Ovary (tissue), 9 donors: ENCODE results near the gene ADGRB3. TPM values are rescaled to one million over a fixed set of nuclear protein-coding genes. Genes with fewer than 3 reads are reported as not detected.

ENCODE experiments used
- DNase-seq, 5 donors: peaks; one replicate each; pipeline ENCODE4 v3.0.0-alpha.2; 2019 to 2020
- H3K27ac ChIP-seq, 2 donors: fragments of 200-600 bp; one replicate each; pipeline versions ENCODE4 v1.5.1 to v1.8.0; 2019 to 2022
- H3K27me3 ChIP-seq: fragments of 200-600 bp; one replicate; pipeline ENCODE4 v1.8.0; 2022
- H3K36me3 ChIP-seq: fragments of 200-600 bp; sonication (generic); one replicate; pipeline ENCODE4 v1.5.1; 2019
- H3K4me1 ChIP-seq: one replicate; pipeline ENCODE4 v1.8.1; 2013; ENCODE audit warnings: mild to moderate bottlenecking, moderate library complexity; ENCODE audit not compliant: insufficient read depth
- H3K4me3 ChIP-seq: fragments of 200-600 bp; sonication (generic); one replicate; pipeline ENCODE4 v1.5.1; 2017
- H3K9me3 ChIP-seq, 2 donors: fragments of 200-600 bp in 1 of 2; sonication (generic) in 1 of 2; one replicate each; pipeline versions ENCODE4 v1.5.1 to v1.8.1; 2013 to 2019; ENCODE audit warnings: mild to moderate bottlenecking in 1 of 2, moderate library complexity in 1 of 2
- CTCF ChIP-seq, 3 donors: fragments of 450-650 bp in 2 of 3; fragments of 200-600 bp in 1 of 3; IDR thresholded peaks; one replicate each; pipeline versions ENCODE4 v1.5.1 to v1.8.0; 2016 to 2022; ENCODE audit warnings: antibody characterized with exemption in 3 of 3, mild to moderate bottlenecking in 1 of 3
- EP300 ChIP-seq: sonication (generic); formaldehyde crosslinking; IDR thresholded peaks from one replicate; pipeline ENCODE4 v1.6.1; 2017; ENCODE audit warnings: antibody characterized with exemption
- POLR2A ChIP-seq: fragments of 450-650 bp; IDR thresholded peaks from one replicate; pipeline ENCODE4 v1.6.1; 2017; ENCODE audit warnings: antibody characterized with exemption, mild to moderate bottlenecking, moderate library complexity
- WGBS, 3 donors: extraction: QIAGEN DNeasy Blood & Tissue Kit in 1 of 3; methylation state at CpG; one replicate each; pipeline versions ENCODE4 v1.1.5 to v1.1.7; 2013 to 2017; 5-methylcytosine and 5-hydroxymethylcytosine counted together
- intact Hi-C, 4 donors: fragments of 100-400 bp; cut with DNase I; formaldehyde crosslinking; loops; one replicate each; pipeline versions ENCODE4 v1.11.0 to v1.15.1; 2022 to 2023
- polyA plus RNA-seq, 2 donors: library from polyadenylated mRNA; stranded (reverse); fragments of 200-250 nt in 1 of 2; fragments of 350-450 nt in 1 of 2; fragmentation: Illumina TruSeq in 1 of 2; extraction: RNeasy Lipid Tissue Mini Kit (QIAGEN cat#74804) in 1 of 2; gene quantifications; one replicate each; pipeline ENCODE4 v1.2.3, GENCODE V29; 2013 to 2014
- total RNA-seq, 7 donors: library from RNA; depleted of rRNA in 2 of 7; stranded (reverse); fragments of >200 nt in 2 of 7; fragmentation: NEBNext Ultra II Directional in 3 of 7; extraction: Animal tissue kit (Norgen Biotek cat#: 25700) in 3 of 7; gene quantifications; one replicate each; pipeline versions ENCODE4 v1.1.0 to v1.2.4, GENCODE V29; 2016 to 2023
- donor health status: DM: no; HTN: no; CAD: no; lungs with moderate emphysema.
- donor health status: DM: no; HTN: no; CAD: no.
- donor health status: Bipolar disorder and iron deficiency.
- donor health status: DM: yes; HTN: yes; CAD: no.
- donor health status: DM: no; HTN: no; CAD: no.
- donor health status: DM: yes; HTN: yes; CAD: no.

Gene ADGRB3
- total and polyA plus RNA-seq, 9 donors: 0.28 to 3.0 (median 1.4) TPM

- intact Hi-C loops: no loop called here
These were observed 18.1 kb downstream of the ADGRB3 start for GRCh38 chr6:68653074-68653705.

GRCh38 chr6:68653706-68654089 lies 18.6 kb downstream of the ADGRB3 start:
- 85 to 91% (median 88%) methylated on average over 2 of the region's 2 CpGs for WGBS, 3 donors
- intact Hi-C loops: no loop called here

More at GRCh38 chr6:68653074-68653705, 18.1 kb downstream of the ADGRB3 start:
- Histone ChIP-seq H3K27me3 (no peaks in the 10 kb centered on the region), H3K27ac (no peak overlapping the region), H3K36me3 (no peaks in the 10 kb centered on the region), H3K4me1 (no peaks in the 10 kb centered on the region), H3K9me3 (no peaks in the 10 kb centered on the region), H3K4me3 (no peak overlapping the region)
- TF ChIP-seq CTCF (IDR thresholded peaks at IDR 0.05) (no peak), EP300 (no peak), POLR2A (no peak)
- no peak for DNase-seq
- 82 to 94% (median 84%) methylated on average over 3 of the region's 3 CpGs for WGBS, 3 donors

DNA sequence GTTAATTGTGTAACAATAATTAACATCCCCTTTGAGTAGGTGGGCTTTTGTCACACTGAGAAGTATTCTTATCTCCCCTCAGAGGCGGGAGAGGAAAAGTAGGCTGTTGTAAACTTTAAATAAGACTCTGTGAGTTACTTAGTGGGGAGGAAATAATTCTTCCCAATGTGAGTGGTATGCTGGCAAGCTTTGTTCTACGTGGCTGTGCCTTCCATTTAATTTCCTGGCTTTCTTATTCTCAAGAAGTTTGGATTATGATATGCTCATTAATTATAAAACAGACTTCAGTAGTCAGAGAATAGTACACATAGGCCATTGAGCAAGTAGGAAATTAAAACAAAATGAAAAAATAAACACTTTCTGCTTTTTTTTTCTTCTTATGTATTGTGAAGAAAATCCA lies 19.1 kb downstream of the ADGRB3 start:
- intact Hi-C loops: no loop called here
- Histone ChIP-seq H3K9me3 (no peaks in the 10 kb centered on the region), H3K4me3 (no peak overlapping the region), H3K27ac (no peak overlapping the region), H3K27me3 (no peaks in the 10 kb centered on the region), H3K36me3 (no peaks in the 10 kb centered on the region), H3K4me1 (no peaks in the 10 kb centered on the region)
- no peak for DNase-seq
- WGBS, 3 donors: 56 to 70% (median 60%) methylated on average over 2 of the region's 2 CpGs
- TF ChIP-seq CTCF (IDR thresholded peaks at IDR 0.05): no peak
- no peak for TF ChIP-seq EP300
- no peak for TF ChIP-seq POLR2A

More at GRCh38 chr6:68653706-68654089, 18.6 kb downstream of the ADGRB3 start:
- no peak overlapping the region for H3K4me3 ChIP-seq
- no peaks in the 10 kb centered on the region for H3K4me1 ChIP-seq
- no peak for DNase-seq
- H3K36me3 ChIP-seq: no peaks in the 10 kb centered on the region
- no peaks in the 10 kb centered on the region for H3K9me3 ChIP-seq
- no peak overlapping the region for H3K27ac ChIP-seq
- TF ChIP-seq CTCF (IDR thresholded peaks at IDR 0.05) (no peak), EP300 (no peak), POLR2A (no peak)
- H3K27me3 ChIP-seq: no peaks in the 10 kb centered on the region

DNA sequence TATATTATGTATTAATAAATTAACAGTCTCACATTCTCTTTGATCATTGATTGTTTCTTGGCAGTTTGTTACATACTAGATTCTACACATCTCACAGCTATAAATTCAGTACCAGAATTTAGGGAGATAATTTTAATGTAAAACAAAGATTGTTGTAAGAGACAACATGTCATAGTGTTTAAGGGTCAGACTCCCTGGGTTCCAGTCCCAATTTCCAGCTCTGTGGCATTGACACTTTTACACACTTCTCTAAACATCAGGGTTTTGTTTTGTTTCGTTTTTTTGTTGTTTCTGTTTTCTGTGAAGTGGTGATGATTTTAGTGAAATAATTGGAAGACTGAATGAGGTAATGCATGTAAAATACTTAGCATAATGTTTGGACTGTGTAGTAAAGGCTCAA lies 19.9 kb downstream of the ADGRB3 start:
- 60 to 90% (median 67%) methylated on average over 1 of the region's 1 CpG for WGBS, 3 donors
- H3K9me3 ChIP-seq: no peaks in the 10 kb centered on the region
- H3K27me3 ChIP-seq: no peaks in the 10 kb centered on the region
- no peaks in the 10 kb centered on the region for H3K4me1 ChIP-seq
- no peak for DNase-seq
- H3K27ac ChIP-seq: no peak overlapping the region
- no peak overlapping the region for H3K4me3 ChIP-seq
- no peaks in the 10 kb centered on the region for H3K36me3 ChIP-seq
- TF ChIP-seq CTCF (IDR thresholded peaks at IDR 0.05): no peak
- no peak for TF ChIP-seq POLR2A
- TF ChIP-seq EP300: no peak
- intact Hi-C loops: loop anchor here in 1 of 4 donors (5.0 kb wide), 1 partner anchor 657 kb away; no protein-coding TSS in a partner anchor
